Liver (tissue), 9 donors: ENCODE measurements around the gene TRIM29. TPM values are rescaled to one million over a fixed set of nuclear protein-coding genes. Genes with fewer than 3 reads are reported as not detected.

Experiments used
- DNase-seq: peaks from one replicate; pipeline ENCODE4 v3.0.0-alpha.2; 2017; ENCODE audit warnings: low spot score
- H3K27ac ChIP-seq, 2 donors: one replicate each; pipeline ENCODE4 v1.7.0; 2013; ENCODE audit warnings: inconsistent platforms in 2 of 2, low read length in 2 of 2, control low read depth in 1 of 2, low read depth in 1 of 2, mild to moderate bottlenecking in 1 of 2
- H3K27me3 ChIP-seq, 4 donors: one replicate each; pipeline versions ENCODE4 v1.6.1 to v1.7.0; 2013; ENCODE audit warnings: low read length in 3 of 4, inconsistent platforms in 1 of 4, mild to moderate bottlenecking in 1 of 4, moderate library complexity in 1 of 4; ENCODE audit not compliant: control insufficient read depth in 4 of 4, insufficient read depth in 4 of 4
- H3K36me3 ChIP-seq, 4 donors: one replicate each; pipeline versions ENCODE4 v1.6.1 to v1.7.0; 2013; ENCODE audit warnings: low read length in 3 of 4, mild to moderate bottlenecking in 3 of 4, low read depth in 1 of 4, moderate library complexity in 1 of 4; ENCODE audit not compliant: control insufficient read depth in 4 of 4, insufficient read depth in 3 of 4
- H3K4me1 ChIP-seq, 4 donors: one replicate each; pipeline versions ENCODE4 v1.6.1 to v1.7.0; 2013; ENCODE audit warnings: low read length in 3 of 4, mild to moderate bottlenecking in 3 of 4, moderate library complexity in 1 of 4; ENCODE audit not compliant: control insufficient read depth in 4 of 4, insufficient read depth in 4 of 4
- H3K4me3 ChIP-seq, 3 donors: one replicate each; pipeline versions ENCODE4 v1.6.1 to v1.7.0; 2013; ENCODE audit warnings: low read length in 3 of 3, control low read depth in 1 of 3, low read depth in 1 of 3, mild to moderate bottlenecking in 1 of 3
- H3K9ac ChIP-seq, 2 donors: one replicate each; pipeline ENCODE4 v1.7.0; 2013; ENCODE audit warnings: low read length in 2 of 2, mild to moderate bottlenecking in 2 of 2, moderate library complexity in 2 of 2, control low read depth in 1 of 2, low read depth in 1 of 2
- H3K9me3 ChIP-seq, 4 donors: one replicate each; pipeline versions ENCODE4 v1.6.1 to v1.7.0; 2013; ENCODE audit warnings: low read length in 3 of 4; ENCODE audit not compliant: control insufficient read depth in 4 of 4
- ATF3 ChIP-seq: IDR thresholded peaks from 2 replicates; pipeline ENCODE4 v1.6.1; 2016; ENCODE audit warnings: antibody characterized with exemption
- EGR1 ChIP-seq, 2 donors: IDR thresholded peaks; 2 replicates each; pipeline ENCODE4 v1.6.1; 2016 to 2018; ENCODE audit warnings: antibody characterized with exemption in 2 of 2, low read depth in 2 of 2
- FOXA2 ChIP-seq: IDR thresholded peaks from 2 replicates; pipeline ENCODE4 v1.6.1; 2016; ENCODE audit warnings: antibody characterized with exemption
- GABPA ChIP-seq, 2 donors: IDR thresholded peaks in 1 of 2; conservative IDR thresholded peaks in 1 of 2; 2 replicates each; pipeline ENCODE4 v1.6.1; 2016; ENCODE audit warnings: antibody characterized with exemption in 2 of 2, mild to moderate bottlenecking in 1 of 2, moderate library complexity in 1 of 2
- HNF4G ChIP-seq: IDR thresholded peaks from 2 replicates; pipeline ENCODE4 v1.6.1; 2016; ENCODE audit warnings: antibody characterized with exemption
- MAX ChIP-seq: IDR thresholded peaks from 2 replicates; pipeline ENCODE4 v1.6.1; 2016; ENCODE audit warnings: antibody characterized with exemption
- NR2F2 ChIP-seq: IDR thresholded peaks from 2 replicates; pipeline ENCODE4 v1.6.1; 2016; ENCODE audit warnings: antibody characterized with exemption
- RAD21 ChIP-seq, 2 donors: IDR thresholded peaks; 2 replicates each; pipeline ENCODE4 v1.6.1; 2016; ENCODE audit warnings: antibody characterized with exemption in 2 of 2, mild to moderate bottlenecking in 2 of 2
- REST ChIP-seq: IDR thresholded peaks from 2 replicates; pipeline ENCODE4 v1.6.1; 2016; ENCODE audit warnings: antibody characterized with exemption, mild to moderate bottlenecking
- SP1 ChIP-seq: IDR thresholded peaks from 2 replicates; pipeline ENCODE4 v1.6.1; 2018; ENCODE audit warnings: antibody characterized with exemption, mild to moderate bottlenecking
- TAF1 ChIP-seq: conservative IDR thresholded peaks from 2 replicates; pipeline ENCODE4 v1.6.1; 2016; ENCODE audit warnings: antibody characterized with exemption, mild to moderate bottlenecking
- YY1 ChIP-seq: IDR thresholded peaks from 2 replicates; pipeline ENCODE4 v1.6.1; 2016; ENCODE audit warnings: antibody characterized with exemption, mild to moderate bottlenecking
- ZBTB33 ChIP-seq: IDR thresholded peaks from 2 replicates; pipeline ENCODE4 v1.6.1; 2016; ENCODE audit warnings: antibody characterized with exemption
- WGBS: extraction: QIAGEN DNeasy Blood & Tissue Kit; methylation state at CpG from one replicate; pipeline ENCODE4 v1.1.7; 2013; 5-methylcytosine and 5-hydroxymethylcytosine counted together
- polyA plus RNA-seq, 2 donors: library from polyadenylated mRNA; stranded (reverse) in 1 of 2; unstranded in 1 of 2; fragments of 200-250 nt in 1 of 2; fragments of >200 nt in 1 of 2; fragmentation: Nextera tagmentation in 1 of 2; extraction: Ambion mirVana in 1 of 2; gene quantifications; one replicate each; pipeline versions ENCODE4 v1.2.1 to v1.2.3, GENCODE V29; 2013 to 2015
- total RNA-seq, 2 donors: library from RNA; depleted of rRNA; stranded (reverse); fragments of >200 nt; gene quantifications; one replicate each; pipeline ENCODE4 v1.2.3, GENCODE V29; 2014
- donor health status: healthy.
- donor health status: healthy.
- donor health status: healthy.
- donor health status: healthy.
- donor health status: healthy.

The TRIM29 gene
- total and polyA plus RNA-seq, 4 donors, result 0.22 to 0.89 (median 0.35) TPM

GRCh38 chr11:120102050-120102863, 35.7 kb downstream of the TRIM29 start:
- 83% methylated on average over 8 of the region's 8 CpGs for WGBS
- DNase-seq, result no peak

GRCh38 chr11:120098503-120099020, 39.4 kb downstream of the TRIM29 start:
- no peak overlapping the region for H3K27ac ChIP-seq
- 85% methylated on average over 14 of the region's 14 CpGs for WGBS
- H3K9ac ChIP-seq, result no peak overlapping the region
- H3K4me1 ChIP-seq, result no peaks in the 10 kb centered on the region
- TF ChIP-seq EGR1 (IDR thresholded peaks at IDR 0.05; ENCODE audit: low read depth in 2 of 2), result no peak
- TF ChIP-seq FOXA2, result no peak
- TF ChIP-seq YY1, result no peak
- TF ChIP-seq GABPA (IDR thresholded peaks at IDR 0.05 in 1 of 2, conservative IDR thresholded peaks at IDR 0.05 in 1 of 2), result no peak
- no peak for TF ChIP-seq NR2F2
- TF ChIP-seq HNF4G, result no peak
- no peak for TF ChIP-seq TAF1
- TF ChIP-seq ZBTB33, result no peak
- no peak overlapping the region for H3K4me3 ChIP-seq
- peaks cover 0 to 4% (median 0%) of the 10 kb centered on the region in 4 donors for H3K27me3 ChIP-seq
- no peaks in the 10 kb centered on the region for H3K9me3 ChIP-seq
- H3K36me3 ChIP-seq, result no peaks in the 10 kb centered on the region
- DNase-seq, result no peak

More at GRCh38 chr11:120102050-120102863, 35.7 kb downstream of the TRIM29 start:
- TF ChIP-seq ZBTB33, result no peak
- TF ChIP-seq MAX, result no peak
- Histone ChIP-seq H3K4me1 (no peaks in the 10 kb centered on the region), H3K36me3 (no peaks in the 10 kb centered on the region), H3K27ac (no peak overlapping the region), H3K4me3 (no peak overlapping the region), H3K9me3 (no peaks in the 10 kb centered on the region), H3K9ac (no peak overlapping the region), H3K27me3 (no peaks in the 10 kb centered on the region)

GRCh38 chr11:120097721-120098385, 40.1 kb downstream of the TRIM29 start:
- H3K4me1 ChIP-seq, result no peaks in the 10 kb centered on the region
- H3K9ac ChIP-seq, result no peak overlapping the region
- no peak overlapping the region for H3K27ac ChIP-seq
- no peak for DNase-seq
- no peaks in the 10 kb centered on the region for H3K9me3 ChIP-seq
- peaks cover 0 to 4% (median 0%) of the 10 kb centered on the region in 4 donors for H3K27me3 ChIP-seq
- H3K36me3 ChIP-seq, result no peaks in the 10 kb centered on the region
- no peak overlapping the region for H3K4me3 ChIP-seq
- WGBS, result 72% methylated on average over 10 of the region's 10 CpGs
- no peak for TF ChIP-seq TAF1
- no peak for TF ChIP-seq ATF3
- TF ChIP-seq RAD21 (IDR thresholded peaks at IDR 0.05), result no peak
- TF ChIP-seq ZBTB33, result no peak
- no peak for TF ChIP-seq REST
- no peak for TF ChIP-seq SP1
- TF ChIP-seq EGR1 (IDR thresholded peaks at IDR 0.05; ENCODE audit: low read depth in 2 of 2), result no peak
- TF ChIP-seq MAX, result no peak
- TF ChIP-seq NR2F2, result no peak
- no peak for TF ChIP-seq YY1
